HuH-7.5 (cell line): Measurements from ENCODE around the gene GPHN.

Source experiments
- DNase-seq: peaks from one replicate; pipeline ENCODE4 v3.0.0; 2011; ENCODE audit warnings: low spot score

The GPHN gene

DNA sequence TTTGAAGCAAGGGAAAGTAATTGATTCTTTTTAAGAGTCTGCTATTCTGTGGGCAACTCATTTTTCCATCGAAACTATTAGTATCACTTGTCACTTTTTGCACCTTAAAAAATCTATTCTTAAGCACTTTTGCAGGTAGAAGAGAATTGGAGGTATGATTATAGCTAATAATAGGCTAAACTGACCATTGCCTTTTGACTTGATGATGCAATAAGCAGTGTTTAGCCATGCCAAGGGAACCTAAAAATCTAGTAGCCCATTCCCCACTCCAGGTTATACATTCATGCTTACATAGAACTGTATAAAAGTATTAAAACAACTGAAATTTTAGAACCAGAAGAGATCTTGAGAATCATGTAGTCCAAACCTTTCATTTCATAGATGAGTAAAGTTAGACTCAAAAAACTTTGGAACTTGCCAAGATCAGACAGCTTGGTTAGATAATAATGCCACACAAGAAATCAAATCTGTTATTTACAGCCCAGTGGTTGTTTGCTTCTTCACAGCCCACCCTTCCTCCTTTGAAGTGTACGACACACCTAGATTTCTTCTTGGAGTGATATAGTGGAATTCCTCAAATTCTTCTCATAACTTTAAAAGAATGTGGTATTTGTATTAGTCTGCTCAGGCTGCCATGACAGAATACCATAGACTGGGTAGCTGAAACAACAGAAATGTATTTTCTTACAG lies 659.6 kb downstream of the GPHN start:
- no peak for DNase-seq

DNA sequence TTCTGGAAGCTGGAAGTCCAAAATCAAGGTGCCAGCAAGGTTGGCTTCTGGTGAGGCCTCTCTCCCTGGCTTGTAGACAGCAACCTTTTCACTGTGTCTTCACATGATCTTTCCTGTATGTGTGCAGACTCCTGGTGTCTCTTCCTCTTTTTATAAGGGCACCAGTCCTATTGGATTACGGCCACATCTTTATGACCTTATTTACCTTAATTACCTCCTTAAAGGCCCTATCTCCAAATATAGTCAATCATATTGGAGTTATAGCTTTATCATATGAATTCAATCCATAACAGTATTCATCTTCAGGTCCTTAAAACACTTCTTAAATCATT lies 660.1 kb downstream of the GPHN start:
- DNase-seq = no peak

DNA sequence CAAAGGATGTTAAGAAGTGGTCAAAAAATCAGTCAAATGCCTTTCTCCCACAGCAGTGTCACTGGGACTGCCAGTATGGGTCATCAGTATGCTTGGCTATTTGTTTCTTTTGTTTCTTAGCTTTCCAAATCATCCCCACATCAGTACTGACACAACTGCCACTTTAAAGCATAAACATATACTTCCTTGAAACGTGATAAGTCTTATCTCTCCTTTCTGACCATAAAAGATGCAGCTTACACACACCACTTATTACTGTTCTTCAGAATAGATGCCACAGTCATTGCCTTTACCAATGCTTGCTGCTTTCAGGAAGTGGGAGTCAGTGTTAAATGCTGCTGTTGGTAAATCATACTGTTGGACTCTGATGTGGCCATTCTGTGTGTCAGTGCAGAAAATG lies 662.7 kb downstream of the GPHN start:
- no peak for DNase-seq

DNA sequence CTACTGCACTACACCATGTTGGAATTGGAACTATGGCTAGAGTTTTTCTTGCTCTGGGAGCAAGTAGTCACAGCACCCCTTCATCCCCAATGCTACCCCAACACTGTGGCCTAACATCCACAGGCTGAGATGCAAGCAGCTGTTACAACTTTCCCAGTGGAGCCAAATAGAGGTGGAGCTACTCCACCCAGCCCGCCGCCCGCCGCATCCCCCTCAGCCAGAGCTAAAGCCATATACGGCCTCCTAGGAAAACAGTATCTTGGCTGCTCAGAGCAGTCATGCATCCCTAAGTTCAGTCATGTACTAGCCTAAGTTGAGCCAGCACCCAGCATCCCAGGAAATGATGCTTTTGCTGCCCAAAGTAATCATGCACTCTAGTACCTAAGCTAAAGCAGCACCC lies 664.1 kb downstream of the GPHN start:
- DNase-seq = no peak

DNA sequence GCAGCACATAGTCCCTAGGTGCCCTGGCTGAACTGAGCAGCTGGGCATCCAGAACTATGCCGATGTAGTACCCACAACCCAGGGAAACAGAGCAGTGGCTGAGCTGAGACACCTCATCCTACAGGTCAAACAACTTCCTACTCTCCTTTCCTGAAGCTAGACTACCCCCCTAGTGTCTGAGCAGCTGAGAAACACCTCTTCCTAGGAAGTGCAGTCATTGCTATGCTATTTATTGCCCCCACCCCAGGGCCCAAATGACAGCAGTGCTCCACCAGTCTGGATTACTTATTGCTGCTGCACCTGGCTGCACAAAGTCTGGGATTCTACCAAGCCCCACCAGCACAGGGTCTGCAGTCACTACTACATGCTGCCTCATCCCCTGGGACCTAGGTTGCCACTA lies 664.6 kb downstream of the GPHN start:
- DNase-seq = no peak

DNA sequence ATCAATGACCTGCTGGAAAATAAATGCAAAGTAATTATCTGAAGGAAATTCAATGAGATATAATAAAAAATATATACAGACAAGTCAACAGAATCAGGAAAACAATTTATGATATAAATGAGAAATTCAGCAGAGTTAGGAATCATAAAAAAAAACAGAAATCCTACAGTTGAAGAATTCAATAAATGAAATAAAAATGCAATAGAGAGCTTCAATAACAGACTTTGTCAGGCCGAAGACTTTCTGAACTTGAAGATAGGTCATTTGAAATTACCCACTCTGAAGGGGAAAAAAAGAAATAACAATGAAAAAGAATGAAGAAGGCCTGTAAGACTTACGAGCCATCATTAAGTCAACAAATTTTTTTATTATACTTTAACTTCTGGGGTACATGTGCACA lies 665.8 kb downstream of the GPHN start:
- DNase-seq = no peak

DNA sequence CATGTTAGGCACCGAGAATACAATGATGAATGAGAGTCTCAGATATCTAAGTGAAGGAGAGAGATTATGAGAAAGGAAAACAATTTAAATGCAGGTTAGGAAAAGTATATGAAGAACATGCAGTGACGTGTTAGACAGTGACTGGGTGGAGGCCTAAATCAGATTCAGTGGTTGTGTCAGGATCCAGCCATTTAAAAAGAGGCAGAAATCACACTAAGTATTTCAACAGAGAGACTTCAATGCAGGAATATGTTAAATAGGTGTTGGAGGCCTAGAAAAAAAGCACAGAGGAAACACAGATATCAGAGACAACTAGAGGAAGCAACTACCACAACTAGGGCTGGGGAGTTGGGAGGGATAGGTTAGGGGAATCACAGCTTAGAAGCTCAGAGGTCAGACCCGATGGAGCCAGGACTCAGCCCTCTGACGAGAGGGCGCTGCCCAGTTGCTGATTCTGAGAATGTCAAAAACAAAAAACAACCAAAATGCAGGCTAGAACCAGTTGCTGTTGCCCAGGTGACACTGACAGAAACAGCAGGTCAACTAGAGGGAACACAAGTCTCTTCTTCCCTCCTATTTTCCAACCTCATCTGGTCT lies 678.3 kb downstream of the GPHN start:
- no peak for DNase-seq

DNA sequence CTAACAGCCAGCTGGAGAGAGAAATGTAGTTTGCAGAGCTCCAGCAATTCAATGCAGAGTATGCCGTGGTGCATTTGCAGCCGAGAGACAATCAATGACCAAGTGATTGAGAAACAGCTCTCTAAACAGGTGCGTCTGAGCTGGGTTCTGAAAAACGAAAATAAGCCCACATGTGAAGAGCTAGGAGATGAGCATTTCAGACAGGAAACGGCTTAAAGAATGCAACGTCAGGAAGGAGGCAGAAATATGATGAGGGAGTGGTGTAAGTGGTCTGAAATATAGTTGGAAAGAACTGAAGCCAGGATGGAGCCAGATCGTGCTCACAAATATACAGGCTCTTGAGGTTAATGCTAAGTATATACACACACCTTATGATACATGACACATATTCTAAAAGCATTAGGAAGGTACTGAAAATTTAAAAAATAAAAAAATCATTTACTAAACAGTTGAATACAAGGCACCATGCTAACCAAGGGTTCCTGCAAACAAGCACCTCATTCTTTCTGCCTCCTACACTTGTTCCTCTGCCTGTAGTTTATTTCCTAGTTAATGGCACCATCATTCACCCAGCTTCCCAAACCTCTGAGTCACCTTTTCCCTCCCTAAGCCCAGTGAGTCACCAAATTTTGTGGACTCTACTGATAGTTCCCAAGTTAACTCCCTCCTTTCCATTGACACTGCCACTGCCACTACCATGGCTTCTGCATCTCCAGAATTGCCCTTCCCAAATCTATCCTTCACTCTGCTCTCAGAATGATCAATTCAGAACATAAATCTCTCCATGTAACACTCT lies 679.0 kb downstream of the GPHN start:
- no peak for DNase-seq

DNA sequence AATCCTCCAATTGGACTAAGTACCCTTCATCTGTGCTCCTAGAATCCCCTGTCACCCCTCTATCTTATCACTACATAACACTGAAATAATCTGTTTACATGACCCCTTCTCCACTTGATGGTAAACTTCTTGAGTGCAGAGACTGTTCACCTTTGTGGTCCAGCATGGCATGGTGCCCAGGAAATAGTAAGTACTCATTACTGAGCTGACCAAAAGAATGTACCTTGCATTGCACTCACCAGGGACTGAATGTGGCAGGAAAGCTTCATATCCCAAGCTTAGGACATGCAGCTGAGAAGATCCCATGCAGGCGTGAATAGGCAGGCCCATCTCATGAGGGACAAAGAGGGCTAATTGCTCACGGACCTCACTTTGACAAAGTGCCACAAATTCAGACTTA lies 679.9 kb downstream of the GPHN start:
- no peak for DNase-seq

DNA sequence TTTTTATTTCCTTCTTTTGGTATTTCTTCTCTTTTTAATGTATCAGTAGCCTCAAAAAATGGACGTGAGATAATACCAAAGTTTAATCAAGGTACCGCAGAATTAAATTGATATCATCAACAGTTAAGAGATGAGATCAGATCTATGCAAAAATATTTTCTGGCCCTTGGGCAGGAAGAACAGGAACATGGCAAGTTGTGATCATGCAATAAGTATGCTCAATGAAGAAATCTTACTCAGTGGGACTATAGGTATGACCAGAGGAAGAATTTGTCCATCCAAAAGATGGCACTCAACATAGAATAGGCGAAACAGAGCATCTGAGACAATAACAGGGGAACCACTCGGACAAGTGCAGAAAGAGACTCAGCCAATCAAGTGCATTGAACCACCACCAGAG lies 680.4 kb downstream of the GPHN start:
- no peak for DNase-seq

DNA sequence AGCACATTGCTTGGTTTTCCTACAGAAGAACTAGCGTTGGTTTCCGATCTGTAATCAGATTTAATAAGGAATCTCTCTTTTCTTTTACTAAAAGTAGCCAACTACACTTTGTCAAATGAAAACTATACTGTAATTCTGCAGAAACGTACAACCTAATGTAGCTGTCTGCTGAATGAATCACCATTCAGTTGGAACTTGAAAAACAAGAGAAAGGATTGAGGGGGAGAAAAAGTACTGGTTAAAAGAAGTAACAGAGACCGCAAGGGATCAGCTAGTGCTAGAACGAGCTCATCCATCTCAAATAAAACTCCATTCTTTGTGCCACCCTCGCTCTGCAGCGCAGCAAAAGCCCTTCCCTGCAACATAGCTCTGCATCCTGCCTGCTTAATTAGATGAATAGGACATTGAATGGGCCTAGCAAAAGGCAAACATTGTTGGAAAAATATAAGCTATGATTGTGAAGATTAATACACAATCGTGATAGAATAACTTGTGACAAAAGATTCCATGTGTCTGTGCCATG lies 683.9 kb downstream of the GPHN start:
- no peak for DNase-seq

DNA sequence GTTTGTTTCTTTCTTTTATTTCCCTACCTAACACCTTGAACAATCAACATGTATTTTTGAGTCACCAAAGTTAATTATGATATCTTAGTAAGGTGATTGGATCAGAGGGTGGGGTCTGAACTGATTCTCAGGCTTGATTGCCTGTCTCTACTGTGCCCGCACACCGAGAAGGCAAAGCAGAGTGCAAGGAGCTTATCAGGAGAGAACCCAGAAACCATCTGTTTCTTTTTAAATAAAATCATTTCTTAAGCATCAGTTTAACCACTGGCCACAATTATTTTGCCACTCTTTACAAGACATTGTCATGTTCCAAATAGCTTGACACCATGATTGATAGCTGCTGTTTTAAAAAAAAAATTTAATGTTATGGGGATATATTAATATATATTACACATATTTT lies 684.4 kb downstream of the GPHN start:
- no peak for DNase-seq

DNA sequence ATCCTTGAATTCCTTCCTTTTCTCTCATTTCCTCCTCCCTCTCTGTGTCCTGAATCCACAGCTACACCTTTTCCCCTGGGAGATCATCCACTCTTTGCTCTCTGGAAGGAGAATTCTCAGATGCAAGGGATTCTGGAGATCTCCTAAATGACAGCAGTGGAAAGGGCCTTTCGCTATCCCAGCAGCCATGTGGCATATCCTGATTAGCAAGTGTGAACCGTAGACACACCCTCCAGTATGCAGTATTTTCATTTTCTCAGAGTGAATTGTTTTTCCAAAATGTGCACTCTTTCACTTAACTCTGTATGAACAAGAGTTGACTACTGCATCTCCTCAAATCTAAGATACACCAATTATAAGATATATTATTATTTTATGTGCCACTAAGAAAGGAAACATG lies 687.3 kb downstream of the GPHN start:
- DNase-seq = no peak

DNA sequence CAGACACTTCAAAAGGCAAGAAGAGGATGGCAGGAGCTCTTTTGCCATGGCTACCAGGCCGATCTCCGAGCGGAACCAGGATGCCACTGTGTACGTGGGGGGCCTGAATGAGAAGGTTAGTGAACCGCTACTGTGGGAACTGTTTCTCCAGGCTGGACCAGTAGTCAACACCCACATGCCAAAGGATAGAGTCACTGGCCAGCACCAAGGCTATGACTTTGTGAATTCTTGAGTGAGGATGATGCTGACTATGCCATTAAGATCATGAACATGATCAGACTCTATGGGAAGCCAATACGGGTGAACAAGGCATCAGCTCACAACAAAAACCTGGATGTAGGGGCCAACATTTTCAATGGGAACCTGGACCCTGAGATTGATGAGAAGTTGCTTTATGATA lies 691.1 kb downstream of the GPHN start:
- DNase-seq = no peak

DNA sequence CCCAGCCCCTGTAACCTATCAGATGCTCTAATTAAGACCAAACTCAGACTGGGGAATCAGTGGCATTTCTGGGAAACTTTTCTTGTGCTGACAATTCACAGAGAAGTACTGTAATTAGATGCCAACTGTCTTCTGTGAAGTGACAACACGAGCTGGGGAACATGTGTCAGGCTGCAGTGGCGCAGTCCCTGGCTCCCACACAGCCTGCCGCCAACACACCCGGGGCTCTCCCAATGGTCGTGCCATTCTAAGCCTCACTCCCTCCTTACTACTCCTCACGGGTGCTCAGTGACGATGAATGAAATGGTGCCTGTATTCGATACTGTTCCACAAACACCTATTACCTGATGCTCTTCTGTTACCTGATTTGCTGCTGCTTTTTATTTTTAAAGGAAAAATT lies 699.9 kb downstream of the GPHN start:
- DNase-seq = no peak

DNA sequence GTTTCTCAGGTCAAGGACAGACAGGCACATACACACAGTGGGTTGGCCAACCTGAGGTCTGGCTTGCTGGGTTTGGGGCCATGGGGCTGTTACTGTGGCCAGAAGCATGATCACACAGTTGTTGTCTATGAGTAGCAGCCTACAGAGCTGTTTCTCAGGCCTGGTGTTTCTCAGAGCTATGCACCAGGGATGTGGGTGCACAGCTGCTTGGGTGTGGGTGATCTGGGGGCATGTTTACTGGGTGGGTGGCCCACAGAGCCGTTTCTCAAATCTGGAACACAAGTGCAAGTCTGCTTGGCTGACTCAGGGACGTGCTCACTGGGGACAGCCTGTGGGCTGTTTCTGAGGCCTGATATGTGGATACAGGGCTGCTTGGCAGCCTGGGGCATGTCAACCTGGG lies 710.2 kb downstream of the GPHN start:
- DNase-seq = no peak

DNA sequence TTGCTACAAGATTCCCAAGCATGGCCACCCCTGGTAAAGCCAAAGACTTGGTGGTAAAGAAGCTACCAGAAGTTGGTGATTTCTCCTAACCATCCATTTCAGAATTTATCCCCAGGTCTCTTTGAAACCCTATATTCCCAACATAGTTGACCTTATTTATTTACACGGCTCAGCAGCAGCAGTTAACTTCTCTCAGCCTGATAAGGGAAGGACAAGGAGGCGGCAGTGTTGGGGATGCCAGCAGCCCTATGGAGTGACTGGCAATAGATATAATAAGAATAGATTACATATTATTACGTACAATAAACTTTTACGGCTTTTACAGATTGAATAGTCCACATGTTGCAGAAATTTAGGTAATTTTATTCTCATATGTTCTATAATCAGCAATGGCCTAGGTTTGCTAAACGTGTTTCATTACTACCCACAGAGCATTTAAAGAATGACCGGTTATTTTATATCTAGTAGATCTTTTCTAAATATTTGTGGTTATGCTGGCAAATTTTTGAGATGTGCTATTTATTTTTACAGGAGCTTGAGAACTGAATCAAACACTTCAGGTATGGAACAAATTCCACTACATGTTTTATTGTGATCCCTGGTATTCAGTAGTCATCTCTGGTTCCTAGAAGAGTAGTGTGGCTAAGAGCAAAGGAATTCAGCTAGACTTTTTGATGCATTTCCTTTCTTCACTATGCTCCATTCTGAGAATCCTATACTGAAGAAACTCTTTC lies 713.5 kb downstream of the GPHN start:
- no peak for DNase-seq

DNA sequence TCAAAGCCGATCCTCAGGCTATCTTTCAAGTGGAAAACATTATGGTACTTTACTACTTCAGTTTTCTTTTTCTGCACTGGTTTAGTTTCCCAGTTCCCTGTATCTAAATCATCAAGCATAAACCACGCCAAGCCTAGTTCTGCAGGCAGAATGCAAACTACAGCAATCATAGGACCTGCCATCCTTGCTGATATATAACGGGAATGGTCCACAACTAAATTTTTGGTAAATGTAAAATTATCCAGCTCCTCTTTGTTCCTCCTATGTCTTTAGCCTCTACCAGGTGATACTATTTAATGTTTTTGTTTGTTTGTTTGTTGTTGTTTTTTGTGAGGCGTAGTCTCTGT lies 714.0 kb downstream of the GPHN start:
- no peak for DNase-seq

DNA sequence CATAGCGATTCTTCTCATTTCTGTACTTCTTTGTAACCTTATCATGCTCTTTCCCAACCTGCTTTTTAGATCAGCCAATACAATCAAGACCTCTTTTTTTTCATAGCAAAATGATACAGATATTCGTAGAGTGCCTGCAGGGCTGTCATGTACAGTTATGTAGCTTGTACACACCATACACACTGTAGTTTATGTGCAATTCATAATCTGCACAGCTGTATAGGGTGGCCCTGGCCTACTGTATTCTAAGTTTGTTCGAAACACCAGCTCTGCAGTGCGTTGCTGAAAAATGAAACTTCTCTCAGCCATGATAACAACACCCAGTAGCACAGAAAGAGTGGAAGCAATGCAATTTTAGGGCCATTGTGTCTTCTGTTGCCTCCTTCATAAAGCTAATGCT lies 717.6 kb downstream of the GPHN start:
- DNase-seq = no peak

DNA sequence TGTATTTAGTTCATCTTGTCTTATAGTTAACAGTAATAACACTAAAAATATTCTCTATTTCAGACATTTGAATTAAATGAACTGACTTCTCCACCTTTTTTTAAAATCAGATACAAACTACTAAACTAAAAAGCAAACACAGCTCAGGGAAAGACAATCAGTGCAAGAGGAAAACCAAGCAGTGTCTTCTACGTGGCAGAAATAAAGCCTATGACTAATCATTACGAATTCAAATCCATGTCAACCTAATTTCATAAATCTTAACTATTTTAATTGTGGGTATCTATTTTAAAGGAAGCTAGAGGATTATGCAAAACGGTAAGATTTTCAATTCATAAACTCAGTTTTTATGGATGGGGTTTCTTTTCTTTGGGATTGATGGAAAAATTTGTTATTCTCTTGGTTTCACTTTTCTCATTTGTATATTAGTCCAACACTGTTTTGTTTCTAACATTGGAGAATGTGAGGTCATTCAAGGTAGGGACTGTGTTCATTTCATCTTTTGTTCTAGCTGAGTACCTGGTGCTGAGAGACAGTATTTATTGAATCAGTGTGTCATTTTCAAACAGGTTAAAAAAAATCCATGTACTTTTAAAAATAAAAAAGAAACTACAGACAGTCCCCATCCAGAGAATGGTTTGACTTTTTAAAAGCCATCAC lies 720.5 kb downstream of the GPHN start:
- no peak for DNase-seq
